Colonic mucosa (tissue), 4 donors: ENCODE results near the gene CDCP1. TPM values are rescaled to one million over a fixed set of nuclear protein-coding genes. Genes with fewer than 3 reads are reported as not detected.
"Not testable (repeated sequence)": the region's sequence is repeated elsewhere in the genome, so short reads cannot be mapped to it uniquely, and the experiment has no call there.

Source experiments
- DNase-seq: peaks from one replicate; pipeline ENCODE4 v3.0.0-alpha.2; 2020
- H3K27ac ChIP-seq: fragments of 200-600 bp; one replicate; pipeline ENCODE4 v1.8.0; 2021
- H3K27me3 ChIP-seq: fragments of 200-600 bp; one replicate; pipeline ENCODE4 v1.8.0; 2021
- H3K36me3 ChIP-seq: fragments of 200-600 bp; one replicate; pipeline ENCODE4 v1.8.0; 2021
- H3K4me1 ChIP-seq: fragments of 200-600 bp; one replicate; pipeline ENCODE4 v1.8.0; 2021; ENCODE audit warnings: mild to moderate bottlenecking
- H3K4me3 ChIP-seq: fragments of 200-600 bp; one replicate; pipeline ENCODE4 v1.8.0; 2021
- H3K9ac ChIP-seq, 2 donors: one replicate each; pipeline ENCODE4 v1.7.0; 2013; ENCODE audit warnings: control low read depth in 2 of 2, low read depth in 2 of 2, low read length in 2 of 2
- H3K9me3 ChIP-seq: fragments of 200-600 bp; one replicate; pipeline ENCODE4 v1.8.0; 2021
- CTCF ChIP-seq: fragments of 200-600 bp; IDR thresholded peaks from one replicate; pipeline ENCODE4 v1.8.0; 2022; ENCODE audit warnings: antibody characterized with exemption, mild to moderate bottlenecking
- intact Hi-C: fragments of 100-400 bp; cut with DNase I; formaldehyde crosslinking; loops from one replicate; pipeline ENCODE4 v1.14.1; 2022
- total RNA-seq, 2 donors: library from RNA; stranded (reverse); fragmentation: NEBNext Ultra II Directional in 1 of 2; extraction: Animal tissue kit (Norgen Biotek cat#: 25700) in 1 of 2; gene quantifications; one replicate each; pipeline ENCODE4 v1.2.1, GENCODE V29; 2021
- donor health status: healthy.
- donor health status: DM: no; HTN: no; CAD: no.
- donor health status: DM: no; HTN: no; CAD: no.

The CDCP1 gene
- total RNA-seq, 2 donors from 2014 or later: 84.5 to 107 TPM

GRCh38 chr3:45152307-45152706 is 6.1 kb upstream of the CDCP1 start:
- Histone ChIP-seq H3K27ac (no peak overlapping the region), H3K9ac (no peak overlapping the region), H3K36me3 (no peaks in the 10 kb centered on the region), H3K27me3 (no peaks in the 10 kb centered on the region), H3K4me3 (no peak overlapping the region), H3K9me3 (no peaks in the 10 kb centered on the region), H3K4me1 (no peaks in the 10 kb centered on the region)
- TF ChIP-seq CTCF: no peak
- no peak for DNase-seq
- intact Hi-C loops: no loop called here

- no peak overlapping the region for H3K27ac ChIP-seq
- TF ChIP-seq CTCF: no peak
- H3K36me3 ChIP-seq: no peaks in the 10 kb centered on the region
- no peak overlapping the region for H3K9ac ChIP-seq
- intact Hi-C loops: no loop called here
- peaks cover 3% of the 10 kb centered on the region for H3K27me3 ChIP-seq
- H3K9me3 ChIP-seq: no peaks in the 10 kb centered on the region
- H3K4me3 ChIP-seq: no peak overlapping the region
- H3K4me1 ChIP-seq: no peaks in the 10 kb centered on the region
- DNase-seq: no peak
Observed at GRCh38 chr3:45151100-45151499, 4.9 kb upstream of the CDCP1 start.

GRCh38 chr3:45148921-45149320 is 2.7 kb upstream of the CDCP1 start:
- H3K4me3 ChIP-seq: no peak overlapping the region
- TF ChIP-seq CTCF: no peak
- no peaks in the 10 kb centered on the region for H3K36me3 ChIP-seq
- DNase-seq: no peak
- H3K9ac ChIP-seq: no peak overlapping the region
- intact Hi-C loops: no loop called here
- no peaks in the 10 kb centered on the region for H3K4me1 ChIP-seq
- no peaks in the 10 kb centered on the region for H3K9me3 ChIP-seq
- no peak overlapping the region for H3K27ac ChIP-seq
- peaks cover 4% of the 10 kb centered on the region for H3K27me3 ChIP-seq

DNA sequence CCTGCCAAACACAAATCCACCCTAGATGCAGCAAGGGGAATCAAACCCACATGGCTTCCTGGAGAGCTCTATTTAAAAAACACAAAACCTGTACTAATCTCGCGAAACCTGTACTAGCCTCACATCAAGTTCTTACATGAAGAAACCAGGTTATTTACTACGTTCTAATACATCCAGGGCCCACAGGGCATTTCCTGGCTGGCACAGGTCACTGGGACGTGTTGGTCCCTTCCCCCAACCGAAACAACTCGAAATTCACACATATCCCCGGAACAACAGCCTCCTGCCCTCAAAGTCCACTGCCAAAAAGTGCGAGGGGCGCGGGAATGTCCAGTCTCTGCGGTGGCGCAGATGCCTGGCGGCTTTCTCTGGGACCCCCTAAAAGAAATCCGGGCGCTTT is 955 bp downstream of the CDCP1 start:
- H3K27ac ChIP-seq: peak overlapping the region; percentile 87
- no peak for TF ChIP-seq CTCF
- peak overlapping the region; percentile 58 for H3K4me3 ChIP-seq
- intact Hi-C loops: no loop called here
- H3K27me3 ChIP-seq: peaks cover 4% of the 10 kb centered on the region
- H3K9me3 ChIP-seq: no peaks in the 10 kb centered on the region
- DNase-seq: no peak
- H3K9ac ChIP-seq: peak overlapping the region; percentile 94 to 98
- no peaks in the 10 kb centered on the region for H3K4me1 ChIP-seq
- no peaks in the 10 kb centered on the region for H3K36me3 ChIP-seq

- H3K4me3 ChIP-seq: peak overlapping the region; percentile 58
- H3K9ac ChIP-seq: no peak overlapping the region
- H3K4me1 ChIP-seq: peaks cover 6% of the 10 kb centered on the region
- DNase-seq: no peak
- H3K27me3 ChIP-seq: peaks cover 4% of the 10 kb centered on the region
- intact Hi-C loops: no loop called here
- H3K36me3 ChIP-seq: no peaks in the 10 kb centered on the region
- peak overlapping the region; percentile 18 for H3K27ac ChIP-seq
- no peaks in the 10 kb centered on the region for H3K9me3 ChIP-seq
- TF ChIP-seq CTCF: no peak
Observed at GRCh38 chr3:45143673-45144671, 2.2 kb downstream of the CDCP1 start.

GRCh38 chr3:45140770-45141155 is 5.4 kb downstream of the CDCP1 start:
- H3K4me1 ChIP-seq, intact Hi-C loops, H3K27me3 ChIP-seq, H3K36me3 ChIP-seq, DNase-seq, H3K4me3 ChIP-seq, H3K9me3 ChIP-seq: not testable (repeated sequence)
- Histone ChIP-seq H3K9ac (peak overlapping the region in 1 of 2 donors; percentile 74), H3K27ac (peak overlapping the region; percentile 68)
